ENCODE results near the gene NFIX. TPM values are rescaled to one million over a fixed set of nuclear protein-coding genes. Genes with fewer than 3 reads are reported as not detected.

Gene NFIX
- polyA plus RNA-seq, 3 donors, result 0.25 to 3.7 (median 0.90) TPM

- intact Hi-C loops (cut with micrococcal nuclease), result loop anchor here in 1 of 2 donors (10.0 kb wide), 1 partner anchor 81 kb away; the partner anchor contains the start of genes DNASE2 and KLF1
- no peaks in the 10 kb centered on the region for H3K27me3 ChIP-seq (ENCODE audit: control insufficient read depth in 2 of 2, insufficient read depth in 2 of 2, low read length in 2 of 2)
- H3K27me3 Mint-ChIP-seq (ENCODE audit: low read depth in 3 of 3), result peaks cover 1 to 6% (median 5%) of the 10 kb centered on the region in 3 donors
- peaks cover 7 to 10% of the 10 kb centered on the region in 2 donors for H3K4me1 ChIP-seq (ENCODE audit: control insufficient read depth in 1 of 2, insufficient read depth in 2 of 2, low read length in 2 of 2)
- H3K36me3 Mint-ChIP-seq, result no peaks in the 10 kb centered on the region
- no peaks in the 10 kb centered on the region for H4K20me1 ChIP-seq (ENCODE audit: insufficient read depth, low read length)
- H3K9me3 Mint-ChIP-seq, result peaks cover 0 to 2% (median 0%) of the 10 kb centered on the region in 7 donors
- H2AFZ ChIP-seq (ENCODE audit: insufficient read depth, low read depth, low read length, poor library complexity, severe bottlenecking), result peak overlapping the region; percentile 73
- no peak for TF ChIP-seq CTCF (IDR thresholded peaks at IDR 0.05)
- no peak for DNase-seq
- no peak overlapping the region for H3K4me3 Mint-ChIP-seq
- no CpG with 5 or more reads among the region's 8 CpGs for WGBS (ENCODE audit: insufficient coverage)
- H3K27ac Mint-ChIP-seq, result peak overlapping the region in 1 of 7 donors; percentile 54
- peak overlapping the region; percentile 98 for H3K4me2 ChIP-seq (replicated peaks; ENCODE audit: extremely low read depth, low read length, poor library complexity, severe bottlenecking)
- no peak overlapping the region for H3K27ac ChIP-seq (ENCODE audit: low read depth in 1 of 2, low read length in 2 of 2)
- H3K9ac ChIP-seq (ENCODE audit: insufficient read depth, low read length, poor library complexity, severe bottlenecking), result no peak overlapping the region
- no peaks in the 10 kb centered on the region for H3K79me2 ChIP-seq (ENCODE audit: insufficient read depth, low read length)
- H3K4me3 ChIP-seq (replicated peaks in 1 of 3; ENCODE audit: low read depth in 2 of 3, low read length in 3 of 3), result no peak overlapping the region
- no peaks in the 10 kb centered on the region for H3K36me3 ChIP-seq (replicated peaks in 1 of 2; ENCODE audit: control insufficient read depth in 1 of 2, insufficient read depth in 2 of 2, low read length in 2 of 2)
- peaks cover 6% of the 10 kb centered on the region for H3K4me1 Mint-ChIP-seq
- H3K9me3 ChIP-seq (replicated peaks in 1 of 2; ENCODE audit: control insufficient read depth in 1 of 2, insufficient read depth in 1 of 2, low read length in 2 of 2), result no peaks in the 10 kb centered on the region
Observed at GRCh38 chr19:12965812-12966135, 29.5 kb upstream of the NFIX start.

GRCh38 chr19:12967907-12968306 is 27.4 kb upstream of the NFIX start:
- no peak for DNase-seq
- no peaks in the 10 kb centered on the region for H3K36me3 Mint-ChIP-seq
- Histone ChIP-seq H3K4me1 (ENCODE audit: control insufficient read depth in 1 of 2, insufficient read depth in 2 of 2, low read length in 2 of 2) (peaks cover 7 to 10% of the 10 kb centered on the region in 2 donors), H3K79me2 (ENCODE audit: insufficient read depth, low read length) (no peaks in the 10 kb centered on the region), H3K36me3 (replicated peaks in 1 of 2; ENCODE audit: control insufficient read depth in 1 of 2, insufficient read depth in 2 of 2, low read length in 2 of 2) (no peaks in the 10 kb centered on the region), H3K27ac (ENCODE audit: low read depth in 1 of 2, low read length in 2 of 2) (no peak overlapping the region), H3K9me3 (replicated peaks in 1 of 2; ENCODE audit: control insufficient read depth in 1 of 2, insufficient read depth in 1 of 2, low read length in 2 of 2) (no peaks in the 10 kb centered on the region), H3K9ac (ENCODE audit: insufficient read depth, low read length, poor library complexity, severe bottlenecking) (no peak overlapping the region), H3K4me2 (replicated peaks; ENCODE audit: extremely low read depth, low read length, poor library complexity, severe bottlenecking) (no peak overlapping the region), H3K27me3 (ENCODE audit: control insufficient read depth in 2 of 2, insufficient read depth in 2 of 2, low read length in 2 of 2) (no peaks in the 10 kb centered on the region), H2AFZ (ENCODE audit: insufficient read depth, low read depth, low read length, poor library complexity, severe bottlenecking) (no peak overlapping the region), H3K4me3 (replicated peaks in 1 of 3; ENCODE audit: low read depth in 2 of 3, low read length in 3 of 3) (no peak overlapping the region), H4K20me1 (ENCODE audit: insufficient read depth, low read length) (no peaks in the 10 kb centered on the region)
- peaks cover 0 to 2% (median 0%) of the 10 kb centered on the region in 7 donors for H3K9me3 Mint-ChIP-seq
- peaks cover 6% of the 10 kb centered on the region for H3K4me1 Mint-ChIP-seq
- intact Hi-C loops (cut with micrococcal nuclease), result loop anchor here in 1 of 2 donors (10.0 kb wide), 1 partner anchor 83 kb away; the partner anchor contains the start of genes DNASE2 and KLF1
- H3K27me3 Mint-ChIP-seq (ENCODE audit: low read depth in 3 of 3), result peaks cover 0 to 3% (median 2%) of the 10 kb centered on the region in 3 donors
- WGBS (ENCODE audit: insufficient coverage), result 80% methylated on average over 1 of the region's 5 CpGs
- no peak overlapping the region for H3K27ac Mint-ChIP-seq
- H3K4me3 Mint-ChIP-seq, result no peak overlapping the region
- TF ChIP-seq CTCF (IDR thresholded peaks at IDR 0.05), result no peak
